Transverse colon (tissue), 4 donors: ENCODE results near the gene ZFP92.

Source experiments
- CTCF ChIP-seq, 5 experiments: fragments of 200-600 bp in 3 of 5; fragments of 450-650 bp in 2 of 5; sonication (generic) in 3 of 5; IDR thresholded peaks; 1 replicate in 2 of 5; 2 replicates in 3 of 5; pipeline ENCODE4 v1.5.1; 2016 to 2017; ENCODE audit warnings: antibody characterized with exemption in 5 of 5, inconsistent platforms in 3 of 5, mild to moderate bottlenecking in 2 of 5, moderate library complexity in 1 of 5
- EP300 ChIP-seq: sonication (generic); formaldehyde crosslinking; IDR thresholded peaks from one replicate; pipeline ENCODE4 v1.6.1; 2017; ENCODE audit warnings: antibody characterized with exemption, low read depth
- POLR2A ChIP-seq: fragments of 450-650 bp; IDR thresholded peaks from one replicate; pipeline ENCODE4 v1.6.1; 2016; ENCODE audit warnings: antibody characterized with exemption, mild to moderate bottlenecking, moderate library complexity
- POLR2AphosphoS5 ChIP-seq, 3 donors: sonication (generic); formaldehyde crosslinking; IDR thresholded peaks; one replicate each; pipeline ENCODE4 v1.6.1; 2016; ENCODE audit warnings: antibody characterized with exemption in 3 of 3

GRCh38 chrX:153440556-153441135 is 29.4 kb downstream of the ZFP92 start:
- TF ChIP-seq CTCF (IDR thresholded peaks at IDR 0.05), result no peak
- no peak for TF ChIP-seq POLR2A
- no peak for TF ChIP-seq POLR2AphosphoS5 (IDR thresholded peaks at IDR 0.05)
- TF ChIP-seq EP300, result no peak
